Thyroid gland (tissue), 4 donors: ENCODE results near the gene HELQ.

Source experiments
- POLR2A ChIP-seq, 2 donors: fragments of 450-650 bp; IDR thresholded peaks; one replicate each; pipeline ENCODE4 v1.6.1; 2017; ENCODE audit warnings: antibody characterized with exemption in 2 of 2, mild to moderate bottlenecking in 2 of 2, moderate library complexity in 1 of 2
- TF ChIP-seq, protein P1 (sequence below), 6 experiments: fragments of 200-600 bp in 3 of 6; fragments of 450-650 bp in 3 of 6; sonication (generic) in 3 of 6; IDR thresholded peaks; one replicate each; pipeline ENCODE4 v1.5.1; 2016 to 2019; ENCODE audit warnings: antibody characterized with exemption in 6 of 6, mild to moderate bottlenecking in 2 of 6, inconsistent platforms in 1 of 6, moderate library complexity in 1 of 6

DNA sequence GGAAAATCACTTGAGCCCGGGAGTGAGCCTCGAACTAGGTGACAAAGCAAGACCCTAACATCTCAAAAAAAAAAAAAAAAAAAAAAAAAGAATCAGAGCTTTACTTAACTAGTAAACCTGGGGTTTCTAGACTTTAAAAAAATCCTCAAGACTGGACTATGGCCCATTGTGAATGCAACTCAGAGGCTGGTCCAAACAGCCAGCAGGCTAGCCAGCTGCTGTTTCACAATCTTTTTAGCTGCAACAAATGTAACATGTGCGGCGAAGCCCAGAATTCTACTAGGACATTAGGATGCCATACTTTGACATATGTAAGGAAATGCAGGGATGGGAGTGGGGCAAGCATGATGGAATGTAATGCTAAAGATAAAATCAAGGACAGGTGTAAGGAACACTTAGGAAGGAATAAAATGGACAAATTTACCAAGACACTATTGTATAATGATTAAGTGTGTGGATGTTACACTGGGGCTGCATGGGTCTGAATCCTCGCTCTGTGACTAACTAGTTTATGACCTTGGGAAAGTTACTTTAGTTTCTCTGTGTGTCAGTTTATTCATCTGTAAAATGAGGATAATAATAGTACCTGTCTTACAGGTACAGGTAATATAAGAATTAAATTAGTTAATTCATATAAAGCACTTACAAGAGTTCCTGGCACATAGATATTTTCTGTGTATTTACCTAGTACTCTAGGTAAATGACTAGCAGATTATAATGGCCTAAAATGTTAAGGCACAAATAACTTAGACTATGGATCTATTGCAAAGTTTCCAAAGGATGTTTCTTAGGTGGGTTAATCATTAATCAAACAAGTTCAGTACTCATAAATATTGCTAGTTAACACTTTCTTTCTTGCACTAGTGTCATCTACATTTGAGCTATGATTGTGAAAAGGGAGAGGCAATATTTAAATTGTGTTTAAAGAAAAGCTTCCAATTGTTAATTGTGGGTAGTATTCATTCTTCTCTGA is 49.5 kb downstream of the HELQ start:
- TF ChIP-seq, protein P1, sequence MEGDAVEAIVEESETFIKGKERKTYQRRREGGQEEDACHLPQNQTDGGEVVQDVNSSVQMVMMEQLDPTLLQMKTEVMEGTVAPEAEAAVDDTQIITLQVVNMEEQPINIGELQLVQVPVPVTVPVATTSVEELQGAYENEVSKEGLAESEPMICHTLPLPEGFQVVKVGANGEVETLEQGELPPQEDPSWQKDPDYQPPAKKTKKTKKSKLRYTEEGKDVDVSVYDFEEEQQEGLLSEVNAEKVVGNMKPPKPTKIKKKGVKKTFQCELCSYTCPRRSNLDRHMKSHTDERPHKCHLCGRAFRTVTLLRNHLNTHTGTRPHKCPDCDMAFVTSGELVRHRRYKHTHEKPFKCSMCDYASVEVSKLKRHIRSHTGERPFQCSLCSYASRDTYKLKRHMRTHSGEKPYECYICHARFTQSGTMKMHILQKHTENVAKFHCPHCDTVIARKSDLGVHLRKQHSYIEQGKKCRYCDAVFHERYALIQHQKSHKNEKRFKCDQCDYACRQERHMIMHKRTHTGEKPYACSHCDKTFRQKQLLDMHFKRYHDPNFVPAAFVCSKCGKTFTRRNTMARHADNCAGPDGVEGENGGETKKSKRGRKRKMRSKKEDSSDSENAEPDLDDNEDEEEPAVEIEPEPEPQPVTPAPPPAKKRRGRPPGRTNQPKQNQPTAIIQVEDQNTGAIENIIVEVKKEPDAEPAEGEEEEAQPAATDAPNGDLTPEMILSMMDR (IDR thresholded peaks at IDR 0.05), result no peak
- TF ChIP-seq POLR2A (IDR thresholded peaks at IDR 0.05), result no peak
